HEK293 (cell line): ENCODE measurements around the gene TEAD1.
A peak's percentile ranks its signal among the peaks of the same experiment; 100 is the strongest.

Experiments
- CTCF ChIA-PET: fragments of 350-600 bp; formaldehyde crosslinking; extraction: SDS; loops from one replicate; lab custom pipeline; 2021; ENCODE audit warnings: antibody characterized with exemption; lab: Yijun Ruan, JAX
- POLR2A ChIA-PET: fragments of 300-600 bp; formaldehyde crosslinking; extraction: SDS; loops from one replicate; lab custom pipeline; 2020; ENCODE audit warnings: antibody characterized with exemption, inconsistent platforms; lab: Yijun Ruan, JAX
- H3K27ac ChIP-seq: fragments of 200-500 bp; sonication (Bioruptor generic); 2 replicates; pipeline ENCODE4 v1.5.1; 2014; ENCODE audit warnings: low read depth, low read length, control low read depth, inconsistent platforms; ENCODE audit errors: extremely low read depth
- H3K36me3 ChIP-seq, 2 experiments: fragments of 200-500 bp in 1 of 2; sonication (Bioruptor generic) in 1 of 2; 1 replicate in 1 of 2; 2 replicates in 1 of 2; pipeline ENCODE4 v1.5.1; 2014 to 2017; ENCODE audit warnings: inconsistent platforms in 2 of 2, low read length in 2 of 2; ENCODE audit not compliant: control insufficient read depth in 2 of 2, insufficient read depth in 1 of 2
- H3K4me1 ChIP-seq: fragments of 200-500 bp; sonication (Bioruptor generic); 2 replicates; pipeline ENCODE4 v1.5.1; 2014; ENCODE audit warnings: mild to moderate bottlenecking, low read length, inconsistent platforms; ENCODE audit not compliant: control insufficient read depth, insufficient read depth
- H3K4me3 ChIP-seq: 2 replicates; pipeline ENCODE4 v1.5.1; 2011; ENCODE audit warnings: low read depth, mild to moderate bottlenecking, control low read depth, low read length, moderate library complexity
- H3K9me3 ChIP-seq: fragments of 200-500 bp; sonication (Bioruptor generic); 2 replicates; pipeline ENCODE4 v1.5.1; 2014; ENCODE audit warnings: low read depth, low read length, inconsistent platforms; ENCODE audit not compliant: control insufficient read depth, insufficient read depth
- FEZF1 ChIP-seq: fragments of 450-650 bp; formaldehyde crosslinking; IDR thresholded peaks from 2 replicates; pipeline ENCODE4 v1.5.1; 2016; ENCODE audit warnings: missing biosample characterization, missing genetic modification characterization
- MYNN ChIP-seq: fragments of 450-650 bp; formaldehyde crosslinking; IDR thresholded peaks from 2 replicates; pipeline ENCODE4 v1.5.1; 2016; ENCODE audit warnings: missing biosample characterization, missing genetic modification characterization, borderline replicate concordance
- SP7 ChIP-seq: fragments of 450-650 bp; formaldehyde crosslinking; IDR thresholded peaks from 2 replicates; pipeline ENCODE4 v1.5.1; 2016; ENCODE audit warnings: missing biosample characterization, missing genetic modification characterization
- WT1 ChIP-seq: fragments of 450-650 bp; formaldehyde crosslinking; IDR thresholded peaks from 2 replicates; pipeline ENCODE4 v1.5.1; 2016; ENCODE audit warnings: missing biosample characterization, missing genetic modification characterization
- ZEB2 ChIP-seq: fragments of 450-650 bp; formaldehyde crosslinking; IDR thresholded peaks from 2 replicates; pipeline ENCODE4 v1.5.1; 2016; ENCODE audit warnings: missing biosample characterization, missing genetic modification characterization
- ZNF10 ChIP-seq: fragments of 450-650 bp; formaldehyde crosslinking; IDR thresholded peaks from 2 replicates; pipeline ENCODE4 v1.5.1; 2017; ENCODE audit warnings: missing biosample characterization, missing genetic modification characterization
- ZNF214 ChIP-seq: fragments of 450-650 bp; formaldehyde crosslinking; IDR thresholded peaks from 2 replicates; pipeline ENCODE4 v1.5.1; 2017; ENCODE audit warnings: missing biosample characterization, mild to moderate bottlenecking, missing genetic modification characterization, borderline replicate concordance
- ZNF221 ChIP-seq: fragments of 450-650 bp; formaldehyde crosslinking; IDR thresholded peaks from 2 replicates; pipeline ENCODE4 v1.5.1; 2017; ENCODE audit warnings: missing biosample characterization, missing genetic modification characterization, borderline replicate concordance
- ZNF24 ChIP-seq: fragments of 450-650 bp; formaldehyde crosslinking; IDR thresholded peaks from 2 replicates; pipeline ENCODE4 v1.5.1; 2016; ENCODE audit warnings: missing biosample characterization, missing genetic modification characterization
- ZNF292 ChIP-seq: fragments of 450-650 bp; formaldehyde crosslinking; IDR thresholded peaks from 2 replicates; pipeline ENCODE4 v1.5.1; 2016; ENCODE audit warnings: low read depth, missing biosample characterization, missing genetic modification characterization, borderline replicate concordance
- ZNF548 ChIP-seq: fragments of 450-650 bp; formaldehyde crosslinking; IDR thresholded peaks from 2 replicates; pipeline ENCODE4 v1.5.1; 2016; ENCODE audit warnings: missing biosample characterization, missing genetic modification characterization
- ZNF585B ChIP-seq: fragments of 450-650 bp; formaldehyde crosslinking; IDR thresholded peaks from 2 replicates; pipeline ENCODE4 v1.5.1; 2016; ENCODE audit warnings: missing biosample characterization, missing genetic modification characterization
- ZNF596 ChIP-seq: fragments of 450-650 bp; IDR thresholded peaks from 2 replicates; pipeline ENCODE4 v1.5.0; 2018; ENCODE audit warnings: missing biosample characterization, mild to moderate bottlenecking, missing genetic modification characterization, moderate library complexity
- ZNF785 ChIP-seq: fragments of 450-650 bp; formaldehyde crosslinking; IDR thresholded peaks from 2 replicates; pipeline ENCODE4 v1.5.1; 2016; ENCODE audit warnings: missing biosample characterization, missing genetic modification characterization
- ZNF843 ChIP-seq: fragments of 450-650 bp; formaldehyde crosslinking; IDR thresholded peaks from 2 replicates; pipeline ENCODE4 v1.5.1; 2016; ENCODE audit warnings: missing biosample characterization, missing genetic modification characterization
- TF ChIP-seq, protein P1 (sequence below): fragments of 450-650 bp; formaldehyde crosslinking; IDR thresholded peaks from 2 replicates; pipeline ENCODE4 v1.5.1; 2016; ENCODE audit warnings: missing biosample characterization, missing genetic modification characterization, borderline replicate concordance
- TF ChIP-seq, protein P2 (sequence below): fragments of 450-650 bp; formaldehyde crosslinking; IDR thresholded peaks from 2 replicates; pipeline ENCODE4 v1.5.1; 2016; ENCODE audit warnings: missing biosample characterization, missing genetic modification characterization
- TF ChIP-seq, protein P3 (sequence below): fragments of 450-650 bp; formaldehyde crosslinking; IDR thresholded peaks from 2 replicates; pipeline ENCODE4 v1.5.1; 2016; ENCODE audit warnings: missing biosample characterization, missing genetic modification characterization
- TF ChIP-seq, protein P4 (sequence below): fragments of 450-650 bp; IDR thresholded peaks from 2 replicates; pipeline ENCODE4 v1.5.1; 2018; ENCODE audit warnings: missing biosample characterization, mild to moderate bottlenecking, missing genetic modification characterization
- TF ChIP-seq, protein P5 (sequence below): fragments of 450-650 bp; formaldehyde crosslinking; IDR thresholded peaks from 2 replicates; pipeline ENCODE4 v1.5.1; 2016; ENCODE audit warnings: missing biosample characterization, missing genetic modification characterization, low read depth

Gene TEAD1

DNA sequence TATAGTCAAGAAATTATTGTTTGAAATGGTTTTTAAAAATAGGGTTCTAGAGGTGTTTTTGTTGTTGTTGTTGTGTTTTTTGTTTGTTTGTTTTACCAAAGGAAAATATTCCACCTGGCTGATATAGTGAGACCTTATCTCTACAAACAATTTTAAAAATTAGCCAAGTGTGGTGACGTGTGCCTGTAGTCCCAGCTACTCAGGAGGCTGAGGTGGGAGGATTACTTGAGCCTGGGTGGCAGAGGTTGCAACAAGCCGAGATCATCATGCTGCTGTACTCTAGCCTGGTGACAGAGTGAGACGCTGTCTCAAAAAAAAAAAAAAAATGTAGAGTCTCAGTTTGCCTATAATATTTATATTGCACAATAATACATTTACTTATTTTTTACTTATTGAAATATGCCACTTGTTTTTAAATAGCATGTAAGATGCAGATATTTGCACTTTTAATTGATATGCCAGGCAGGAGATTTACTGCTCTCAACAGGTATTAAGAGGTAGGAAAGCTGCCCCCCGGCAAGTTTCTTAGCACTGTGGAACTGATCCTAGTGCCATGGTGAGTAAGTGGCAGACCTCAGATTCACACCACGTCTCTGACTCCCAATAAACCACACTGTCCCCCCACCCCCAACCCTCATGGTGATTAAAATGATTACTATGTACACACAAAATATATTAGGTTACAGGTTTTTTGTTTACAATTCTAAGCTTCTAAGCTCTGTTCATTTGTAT, 157.4 kb downstream of the TEAD1 start (continued):
- TF ChIP-seq, protein P1, sequence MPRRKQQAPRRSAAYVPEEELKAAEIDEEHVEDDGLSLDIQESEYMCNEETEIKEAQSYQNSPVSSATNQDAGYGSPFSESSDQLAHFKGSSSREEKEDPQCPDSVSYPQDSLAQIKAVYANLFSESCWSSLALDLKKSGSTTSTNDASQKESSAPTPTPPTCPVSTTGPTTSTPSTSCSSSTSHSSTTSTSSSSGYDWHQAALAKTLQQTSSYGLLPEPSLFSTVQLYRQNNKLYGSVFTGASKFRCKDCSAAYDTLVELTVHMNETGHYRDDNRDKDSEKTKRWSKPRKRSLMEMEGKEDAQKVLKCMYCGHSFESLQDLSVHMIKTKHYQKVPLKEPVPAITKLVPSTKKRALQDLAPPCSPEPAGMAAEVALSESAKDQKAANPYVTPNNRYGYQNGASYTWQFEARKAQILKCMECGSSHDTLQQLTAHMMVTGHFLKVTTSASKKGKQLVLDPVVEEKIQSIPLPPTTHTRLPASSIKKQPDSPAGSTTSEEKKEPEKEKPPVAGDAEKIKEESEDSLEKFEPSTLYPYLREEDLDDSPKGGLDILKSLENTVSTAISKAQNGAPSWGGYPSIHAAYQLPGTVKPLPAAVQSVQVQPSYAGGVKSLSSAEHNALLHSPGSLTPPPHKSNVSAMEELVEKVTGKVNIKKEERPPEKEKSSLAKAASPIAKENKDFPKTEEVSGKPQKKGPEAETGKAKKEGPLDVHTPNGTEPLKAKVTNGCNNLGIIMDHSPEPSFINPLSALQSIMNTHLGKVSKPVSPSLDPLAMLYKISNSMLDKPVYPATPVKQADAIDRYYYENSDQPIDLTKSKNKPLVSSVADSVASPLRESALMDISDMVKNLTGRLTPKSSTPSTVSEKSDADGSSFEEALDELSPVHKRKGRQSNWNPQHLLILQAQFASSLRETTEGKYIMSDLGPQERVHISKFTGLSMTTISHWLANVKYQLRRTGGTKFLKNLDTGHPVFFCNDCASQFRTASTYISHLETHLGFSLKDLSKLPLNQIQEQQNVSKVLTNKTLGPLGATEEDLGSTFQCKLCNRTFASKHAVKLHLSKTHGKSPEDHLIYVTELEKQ, result no peak
- TF ChIP-seq ZNF548, result no peak
- peak; percentile 72 for TF ChIP-seq WT1 (tag by site-specific recombination)
- TF ChIP-seq ZNF221, result no peak
- no peak for TF ChIP-seq MYNN

DNA sequence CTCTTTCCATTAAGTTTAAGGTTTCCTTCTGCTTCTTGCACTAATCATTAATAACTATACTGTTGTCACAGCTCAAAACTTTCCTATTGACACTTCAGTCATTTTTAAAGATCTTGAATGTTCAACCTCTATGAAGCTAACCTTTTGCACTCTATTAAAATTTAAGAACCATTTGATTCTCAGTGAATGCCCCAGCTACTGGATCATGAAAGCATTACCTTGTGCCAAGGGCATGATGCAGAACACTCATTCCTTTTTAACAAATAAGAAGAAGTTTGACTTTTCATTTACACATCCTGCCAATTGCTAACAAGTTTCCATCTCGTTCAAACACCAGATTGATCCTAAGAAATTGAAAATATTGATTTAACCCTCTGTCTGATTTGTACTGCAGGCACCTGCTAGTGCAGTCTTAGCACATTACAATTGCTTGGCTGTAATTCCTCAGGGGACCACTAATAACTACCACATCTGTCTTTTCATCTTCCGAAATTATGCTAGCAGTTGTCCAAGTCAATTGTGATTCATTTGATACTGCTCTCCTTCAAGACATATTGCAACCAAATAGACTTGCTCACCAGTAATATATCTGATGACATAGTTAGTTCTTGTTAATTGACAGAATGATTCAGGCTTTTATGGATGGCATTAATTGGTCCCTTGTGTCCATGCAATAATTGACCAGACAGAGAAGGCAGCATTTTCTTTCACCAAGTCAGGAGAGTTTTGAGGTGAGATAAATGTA, 158.4 kb downstream of the TEAD1 start:
- no peak overlapping the region for H3K27ac ChIP-seq
- CTCF ChIA-PET, result interaction anchor here (0.6 to 1.4 kb wide), 5 partner anchors 10 to 502 kb away, joined by 3 to 6 read pairs (median 4); no protein-coding TSS in a partner anchor
- no peaks in the 10 kb centered on the region for H3K36me3 ChIP-seq
- H3K4me1 ChIP-seq, result peaks cover 3% of the 10 kb centered on the region; the same call in 1 of the 2 replicates
- no peaks in the 10 kb centered on the region for H3K9me3 ChIP-seq
- POLR2A ChIA-PET, result no interaction called here
- no peak overlapping the region for H3K4me3 ChIP-seq
- 0 out of 2 replicates have a peak, but pooled peaks have one; percentile 54 for TF ChIP-seq ZNF843 (tag by site-specific recombination)
- TF ChIP-seq ZNF214 (tag by site-specific recombination), result no peak
- TF ChIP-seq, protein P2, sequence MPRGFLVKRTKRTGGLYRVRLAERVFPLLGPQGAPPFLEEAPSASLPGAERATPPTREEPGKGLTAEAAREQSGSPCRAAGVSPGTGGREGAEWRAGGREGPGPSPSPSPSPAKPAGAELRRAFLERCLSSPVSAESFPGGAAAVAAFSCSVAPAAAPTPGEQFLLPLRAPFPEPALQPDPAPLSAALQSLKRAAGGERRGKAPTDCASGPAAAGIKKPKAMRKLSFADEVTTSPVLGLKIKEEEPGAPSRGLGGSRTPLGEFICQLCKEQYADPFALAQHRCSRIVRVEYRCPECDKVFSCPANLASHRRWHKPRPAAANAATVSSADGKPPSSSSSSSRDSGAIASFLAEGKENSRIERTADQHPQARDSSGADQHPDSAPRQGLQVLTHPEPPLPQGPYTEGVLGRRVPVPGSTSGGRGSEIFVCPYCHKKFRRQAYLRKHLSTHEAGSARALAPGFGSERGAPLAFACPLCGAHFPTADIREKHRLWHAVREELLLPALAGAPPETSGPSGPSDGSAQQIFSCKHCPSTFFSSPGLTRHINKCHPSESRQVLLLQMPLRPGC, result peak; percentile 53; the same call in 1 of the 2 replicates
- peak; percentile 31; the same call in 1 of the 2 replicates for TF ChIP-seq FEZF1 (tag by site-specific recombination)
- no peak for TF ChIP-seq ZNF596 (tag by site-specific recombination)
- TF ChIP-seq ZEB2 (tag by site-specific recombination), result peak; percentile 75
- no peak for TF ChIP-seq ZNF585B (tag by site-specific recombination)
- TF ChIP-seq, protein P1, result peak; percentile 47; the same call in 1 of the 2 replicates
- TF ChIP-seq ZNF221, result no peak
- TF ChIP-seq, protein P3, sequence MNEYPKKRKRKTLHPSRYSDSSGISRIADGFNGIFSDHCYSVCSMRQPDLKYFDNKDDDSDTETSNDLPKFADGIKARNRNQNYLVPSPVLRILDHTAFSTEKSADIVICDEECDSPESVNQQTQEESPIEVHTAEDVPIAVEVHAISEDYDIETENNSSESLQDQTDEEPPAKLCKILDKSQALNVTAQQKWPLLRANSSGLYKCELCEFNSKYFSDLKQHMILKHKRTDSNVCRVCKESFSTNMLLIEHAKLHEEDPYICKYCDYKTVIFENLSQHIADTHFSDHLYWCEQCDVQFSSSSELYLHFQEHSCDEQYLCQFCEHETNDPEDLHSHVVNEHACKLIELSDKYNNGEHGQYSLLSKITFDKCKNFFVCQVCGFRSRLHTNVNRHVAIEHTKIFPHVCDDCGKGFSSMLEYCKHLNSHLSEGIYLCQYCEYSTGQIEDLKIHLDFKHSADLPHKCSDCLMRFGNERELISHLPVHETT (tag by site-specific recombination), result peak; percentile 78; the same call in 1 of the 2 replicates
- no peak for TF ChIP-seq ZNF292
- no peak for TF ChIP-seq ZNF785 (tag by site-specific recombination)
- TF ChIP-seq, protein P4, sequence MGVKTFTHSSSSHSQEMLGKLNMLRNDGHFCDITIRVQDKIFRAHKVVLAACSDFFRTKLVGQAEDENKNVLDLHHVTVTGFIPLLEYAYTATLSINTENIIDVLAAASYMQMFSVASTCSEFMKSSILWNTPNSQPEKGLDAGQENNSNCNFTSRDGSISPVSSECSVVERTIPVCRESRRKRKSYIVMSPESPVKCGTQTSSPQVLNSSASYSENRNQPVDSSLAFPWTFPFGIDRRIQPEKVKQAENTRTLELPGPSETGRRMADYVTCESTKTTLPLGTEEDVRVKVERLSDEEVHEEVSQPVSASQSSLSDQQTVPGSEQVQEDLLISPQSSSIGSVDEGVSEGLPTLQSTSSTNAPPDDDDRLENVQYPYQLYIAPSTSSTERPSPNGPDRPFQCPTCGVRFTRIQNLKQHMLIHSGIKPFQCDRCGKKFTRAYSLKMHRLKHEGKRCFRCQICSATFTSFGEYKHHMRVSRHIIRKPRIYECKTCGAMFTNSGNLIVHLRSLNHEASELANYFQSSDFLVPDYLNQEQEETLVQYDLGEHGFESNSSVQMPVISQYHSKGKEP (tag by site-specific recombination), result peak; percentile 74
- TF ChIP-seq, protein P5, sequence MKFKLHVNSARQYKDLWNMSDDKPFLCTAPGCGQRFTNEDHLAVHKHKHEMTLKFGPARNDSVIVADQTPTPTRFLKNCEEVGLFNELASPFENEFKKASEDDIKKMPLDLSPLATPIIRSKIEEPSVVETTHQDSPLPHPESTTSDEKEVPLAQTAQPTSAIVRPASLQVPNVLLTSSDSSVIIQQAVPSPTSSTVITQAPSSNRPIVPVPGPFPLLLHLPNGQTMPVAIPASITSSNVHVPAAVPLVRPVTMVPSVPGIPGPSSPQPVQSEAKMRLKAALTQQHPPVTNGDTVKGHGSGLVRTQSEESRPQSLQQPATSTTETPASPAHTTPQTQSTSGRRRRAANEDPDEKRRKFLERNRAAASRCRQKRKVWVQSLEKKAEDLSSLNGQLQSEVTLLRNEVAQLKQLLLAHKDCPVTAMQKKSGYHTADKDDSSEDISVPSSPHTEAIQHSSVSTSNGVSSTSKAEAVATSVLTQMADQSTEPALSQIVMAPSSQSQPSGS (tag by site-specific recombination), result 0 out of 2 replicates have a peak, but pooled peaks have one; percentile 14
- TF ChIP-seq ZNF10 (tag by site-specific recombination), result peak; percentile 36; the same call in 1 of the 2 replicates
- TF ChIP-seq ZNF24 (tag by site-specific recombination), result peak; percentile 70
- TF ChIP-seq SP7 (tag by site-specific recombination), result peak; percentile 62
